G401 (cell line): ENCODE data around the gene GNA14. TPM values are rescaled to one million over a fixed set of nuclear protein-coding genes. Genes with fewer than 3 reads are reported as not detected.
"Not testable (repeated sequence)": the region's sequence is repeated elsewhere in the genome, so short reads cannot be mapped to it uniquely, and the experiment has no call there.

Source experiments
- DNase-seq: peaks from one replicate; pipeline ENCODE4 v3.0.0-alpha.2; 2015; ENCODE audit warnings: low spot score
- in situ Hi-C: cut with HindIII; loops from 2 replicates; pipeline ENCODE4 v1.10.0; 2016; ENCODE audit warnings: low sequenced_read_pairs, mixed read lengths
- total RNA-seq: library from RNA; depleted of rRNA; stranded (reverse); fragments of >200 nt; shearing (Covaris generic); gene quantifications from 2 replicates; pipeline ENCODE4 v1.2.3, GENCODE V29; 2014

Gene GNA14
- total RNA-seq, 1 experiment from 2014 or later = not detected

GRCh38 chr9:77507212-77507961 is 140.7 kb downstream of the GNA14 start:
- DNase-seq = no peak
- in situ Hi-C loops = no loop called here

- in situ Hi-C loops = no loop called here
- DNase-seq = no peak
Measured at GRCh38 chr9:77505232-77505631, 142.9 kb downstream of the GNA14 start.

GRCh38 chr9:77502568-77502967 is 145.6 kb downstream of the GNA14 start:
- no peak for DNase-seq

GRCh38 chr9:77498891-77499290 is 149.2 kb downstream of the GNA14 start:
- DNase-seq = no peak
- in situ Hi-C loops = no loop called here

More at GRCh38 chr9:77502568-77502967, 145.6 kb downstream of the GNA14 start:
- in situ Hi-C loops = no loop called here

GRCh38 chr9:77497322-77498198 is 150.6 kb downstream of the GNA14 start:
- in situ Hi-C loops = no loop called here
- DNase-seq = no peak

- no peak for DNase-seq
- in situ Hi-C loops = no loop called here
Measured at GRCh38 chr9:77495834-77496671, 152.1 kb downstream of the GNA14 start.

- DNase-seq, in situ Hi-C loops: not testable (repeated sequence)
Measured at GRCh38 chr9:77490279-77490678, 157.8 kb downstream of the GNA14 start.

GRCh38 chr9:77489405-77490163 is 158.5 kb downstream of the GNA14 start:
- DNase-seq, in situ Hi-C loops: not testable (repeated sequence)

- in situ Hi-C loops = no loop called here
- no peak for DNase-seq
Measured at GRCh38 chr9:77488439-77489126, 159.5 kb downstream of the GNA14 start.

- in situ Hi-C loops = no loop called here
- DNase-seq = no peak
Measured at GRCh38 chr9:77486968-77487367, 161.2 kb downstream of the GNA14 start.

GRCh38 chr9:77486463-77486862 is 161.7 kb downstream of the GNA14 start:
- DNase-seq = no peak
- in situ Hi-C loops = no loop called here

- in situ Hi-C loops = no loop called here
- no peak for DNase-seq
Measured at GRCh38 chr9:77475641-77476473, 172.3 kb downstream of the GNA14 start.

- in situ Hi-C loops = no loop called here
- DNase-seq = no peak
Measured at GRCh38 chr9:77474936-77475335, 173.2 kb downstream of the GNA14 start.

- in situ Hi-C loops = no loop called here
- no peak for DNase-seq
Measured at GRCh38 chr9:77472646-77473045, 175.5 kb downstream of the GNA14 start.

- DNase-seq = no peak
- in situ Hi-C loops = no loop called here
Measured at GRCh38 chr9:77471572-77471971, 176.6 kb downstream of the GNA14 start.

- DNase-seq = no peak
- in situ Hi-C loops = no loop called here
Measured at GRCh38 chr9:77469515-77470231, 178.4 kb downstream of the GNA14 start.

- DNase-seq = no peak
- in situ Hi-C loops = no loop called here
Measured at GRCh38 chr9:77464661-77465060, 183.5 kb downstream of the GNA14 start.
